ENCODE results near the gene CFTR. TPM values are rescaled to one million over a fixed set of nuclear protein-coding genes. Genes with fewer than 3 reads are reported as not detected.
"Not testable (repeated sequence)": the region's sequence is repeated elsewhere in the genome, so short reads cannot be mapped to it uniquely, and the experiment has no call there.

The CFTR gene
- total RNA-seq, 4 donors from 2014 or later, result not detected

DNA sequence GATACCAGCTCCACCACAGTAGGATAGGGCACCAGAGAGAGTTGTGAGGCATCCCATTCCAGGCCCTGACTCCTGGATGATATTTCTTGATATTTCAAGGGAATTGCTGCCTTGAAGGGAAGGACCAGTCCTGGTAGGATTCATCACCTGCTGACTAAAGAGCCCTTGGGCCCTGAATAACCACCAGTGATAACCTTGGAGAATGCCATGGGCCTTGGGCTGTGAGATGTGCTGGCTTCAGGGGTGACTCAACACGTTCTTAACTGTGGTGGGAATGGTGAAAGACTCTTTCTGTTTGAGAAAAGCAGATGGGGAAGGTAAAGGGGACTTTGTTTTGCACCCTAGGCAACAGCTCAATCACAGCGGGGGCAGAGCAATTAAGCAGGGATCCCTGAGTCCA, 31.2 kb upstream of the CFTR start:
- Histone ChIP-seq H3K36me3 (no peaks in the 10 kb centered on the region), H3K4me3 (no peak overlapping the region), H3K9me3 (peaks cover 0 to 8% (median 0%) of the 10 kb centered on the region in 4 donors), H3K27ac (replicated peaks in 1 of 4) (no peak overlapping the region), H3K4me1 (no peaks in the 10 kb centered on the region), H3K27me3 (no peaks in the 10 kb centered on the region)
- 100% methylated on average over 1 of the region's 2 CpGs for WGBS
- intact Hi-C loops (cut with DNase I), result no loop called here
- TF ChIP-seq EP300 (IDR thresholded peaks at IDR 0.05) (no peak), POLR2A (IDR thresholded peaks at IDR 0.05; ENCODE audit: low read depth) (no peak), POLR2AphosphoS5 (IDR thresholded peaks at IDR 0.05) (no peak)
- TF ChIP-seq, protein P1, sequence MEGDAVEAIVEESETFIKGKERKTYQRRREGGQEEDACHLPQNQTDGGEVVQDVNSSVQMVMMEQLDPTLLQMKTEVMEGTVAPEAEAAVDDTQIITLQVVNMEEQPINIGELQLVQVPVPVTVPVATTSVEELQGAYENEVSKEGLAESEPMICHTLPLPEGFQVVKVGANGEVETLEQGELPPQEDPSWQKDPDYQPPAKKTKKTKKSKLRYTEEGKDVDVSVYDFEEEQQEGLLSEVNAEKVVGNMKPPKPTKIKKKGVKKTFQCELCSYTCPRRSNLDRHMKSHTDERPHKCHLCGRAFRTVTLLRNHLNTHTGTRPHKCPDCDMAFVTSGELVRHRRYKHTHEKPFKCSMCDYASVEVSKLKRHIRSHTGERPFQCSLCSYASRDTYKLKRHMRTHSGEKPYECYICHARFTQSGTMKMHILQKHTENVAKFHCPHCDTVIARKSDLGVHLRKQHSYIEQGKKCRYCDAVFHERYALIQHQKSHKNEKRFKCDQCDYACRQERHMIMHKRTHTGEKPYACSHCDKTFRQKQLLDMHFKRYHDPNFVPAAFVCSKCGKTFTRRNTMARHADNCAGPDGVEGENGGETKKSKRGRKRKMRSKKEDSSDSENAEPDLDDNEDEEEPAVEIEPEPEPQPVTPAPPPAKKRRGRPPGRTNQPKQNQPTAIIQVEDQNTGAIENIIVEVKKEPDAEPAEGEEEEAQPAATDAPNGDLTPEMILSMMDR (IDR thresholded peaks at IDR 0.05), result no peak
- DNase-seq (ENCODE audit: extremely low spot score), result no peak

- intact Hi-C loops (cut with DNase I), result loop anchor here (5.0 kb wide), 2 partner anchors 213 to 253 kb away; no protein-coding TSS in a partner anchor
- TF ChIP-seq EP300 (IDR thresholded peaks at IDR 0.05), result no peak
- no peak for TF ChIP-seq POLR2AphosphoS5 (IDR thresholded peaks at IDR 0.05)
- TF ChIP-seq, protein P1 (IDR thresholded peaks at IDR 0.05), result peak; percentile 47 to 63 (median 49)
- TF ChIP-seq POLR2A (IDR thresholded peaks at IDR 0.05; ENCODE audit: low read depth), result no peak
- no peak for DNase-seq (ENCODE audit: extremely low spot score)
Measured at GRCh38 chr7:117458977-117459583, 20.7 kb upstream of the CFTR start.

GRCh38 chr7:117459735-117460134, 20.1 kb upstream of the CFTR start:
- Histone ChIP-seq H3K4me3 (no peak overlapping the region), H3K4me1 (no peaks in the 10 kb centered on the region), H3K27ac (replicated peaks in 1 of 4) (no peak overlapping the region), H3K9me3 (no peaks in the 10 kb centered on the region), H3K27me3 (peaks cover 0 to 5% (median 0%) of the 10 kb centered on the region in 4 donors), H3K36me3 (no peaks in the 10 kb centered on the region)
- intact Hi-C loops (cut with DNase I), result loop anchor here (5.0 kb wide), 2 partner anchors 213 to 253 kb away; no protein-coding TSS in a partner anchor
- TF ChIP-seq, protein P1 (IDR thresholded peaks at IDR 0.05), result no peak
- TF ChIP-seq POLR2AphosphoS5 (IDR thresholded peaks at IDR 0.05) (no peak), POLR2A (IDR thresholded peaks at IDR 0.05; ENCODE audit: low read depth) (no peak), EP300 (IDR thresholded peaks at IDR 0.05) (no peak)
- no peak for DNase-seq (ENCODE audit: extremely low spot score)

More at GRCh38 chr7:117458977-117459583, 20.7 kb upstream of the CFTR start:
- no peaks in the 10 kb centered on the region for H3K4me1 ChIP-seq
- H3K27ac ChIP-seq (replicated peaks in 1 of 4), result no peak overlapping the region
- WGBS, result 34% methylated on average over 3 of the region's 3 CpGs
- H3K36me3 ChIP-seq, result no peaks in the 10 kb centered on the region
- peaks cover 0 to 5% (median 0%) of the 10 kb centered on the region in 4 donors for H3K27me3 ChIP-seq
- no peaks in the 10 kb centered on the region for H3K9me3 ChIP-seq
- H3K4me3 ChIP-seq, result no peak overlapping the region

- DNase-seq (ENCODE audit: extremely low spot score); H3K36me3 ChIP-seq; intact Hi-C loops (cut with DNase I); H3K27ac ChIP-seq (replicated peaks in 1 of 4); H3K4me1 ChIP-seq; H3K27me3 ChIP-seq; H3K4me3 ChIP-seq; H3K9me3 ChIP-seq: not testable (repeated sequence)
- 87% methylated on average over 4 of the region's 4 CpGs for WGBS
Measured at GRCh38 chr7:117460815-117461214, 19.0 kb upstream of the CFTR start.

DNA sequence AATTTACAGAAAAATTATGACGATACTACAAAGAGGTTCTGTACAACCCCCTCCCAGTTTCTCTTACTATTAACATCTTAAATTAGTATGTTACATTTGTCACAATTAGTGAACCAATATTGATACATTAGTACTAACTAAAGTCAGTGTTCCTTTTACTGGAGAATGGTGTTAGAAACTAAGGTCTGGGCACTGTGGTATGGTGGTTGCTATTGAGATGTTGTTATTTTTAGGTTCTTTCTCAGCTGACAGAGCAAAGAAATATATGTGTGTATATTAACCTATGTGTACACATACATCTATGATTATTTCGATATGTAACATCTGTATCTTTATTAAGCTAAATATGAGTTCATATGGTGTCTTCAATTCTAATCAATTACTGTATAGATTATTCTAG, 11.7 kb upstream of the CFTR start:
- intact Hi-C loops (cut with DNase I), result no loop called here

More for the DNA sequence above, 11.7 kb upstream of the CFTR start:
- 85% methylated on average over 2 of the region's 2 CpGs for WGBS
- Histone ChIP-seq H3K27me3 (no peaks in the 10 kb centered on the region), H3K4me1 (peaks cover 0 to 6% (median 0%) of the 10 kb centered on the region in 4 donors), H3K27ac (replicated peaks in 1 of 4) (no peak overlapping the region), H3K36me3 (no peaks in the 10 kb centered on the region), H3K9me3 (no peaks in the 10 kb centered on the region), H3K4me3 (no peak overlapping the region)
- no peak for DNase-seq (ENCODE audit: extremely low spot score)
- TF ChIP-seq EP300 (IDR thresholded peaks at IDR 0.05), result no peak
- no peak for TF ChIP-seq POLR2AphosphoS5 (IDR thresholded peaks at IDR 0.05)
- no peak for TF ChIP-seq POLR2A (IDR thresholded peaks at IDR 0.05; ENCODE audit: low read depth)
- TF ChIP-seq, protein P1 (IDR thresholded peaks at IDR 0.05), result no peak

Data from esophagus muscularis mucosa (tissue), 4 donors.